Uterus (tissue), 2 donors: ENCODE results near the gene JAK3.
"Not testable (repeated sequence)": the region's sequence is repeated elsewhere in the genome, so short reads cannot be mapped to it uniquely, and the experiment has no call there.

Experiments used
- CTCF ChIP-seq, 4 experiments: fragments of 200-600 bp in 2 of 4; fragments of 450-650 bp in 2 of 4; sonication (generic) in 2 of 4; IDR thresholded peaks; one replicate each; pipeline ENCODE4 v1.5.1; 2016 to 2019; ENCODE audit warnings: antibody characterized with exemption in 4 of 4, mild to moderate bottlenecking in 2 of 4, moderate library complexity in 1 of 4
- POLR2A ChIP-seq, 2 donors: fragments of 450-650 bp; IDR thresholded peaks; one replicate each; pipeline ENCODE4 v1.6.1; 2016; ENCODE audit warnings: antibody characterized with exemption in 2 of 2, mild to moderate bottlenecking in 1 of 2, moderate library complexity in 1 of 2

DNA sequence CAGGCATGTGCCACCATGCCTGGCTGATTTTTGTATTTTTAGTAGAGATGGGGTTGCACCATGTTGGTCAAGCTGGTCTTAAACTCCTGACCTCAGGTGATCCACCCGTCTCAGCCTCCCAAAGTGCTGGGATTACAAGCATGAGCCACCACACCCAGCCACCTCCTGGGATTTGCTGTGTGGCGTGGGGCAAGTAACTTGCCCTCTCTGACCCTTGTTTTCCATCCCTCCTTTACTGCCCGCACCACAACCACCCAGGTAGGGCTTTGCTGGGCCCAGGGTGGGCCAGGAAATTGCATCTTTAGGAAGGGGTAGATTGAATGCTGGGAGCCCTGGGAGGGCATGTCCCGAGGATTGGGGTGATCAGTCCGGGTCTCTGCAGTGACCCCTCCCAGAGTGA, 64.1 kb downstream of the JAK3 start:
- not testable (repeated sequence) for TF ChIP-seq CTCF, POLR2A (IDR thresholded peaks at IDR 0.05)
